Sciatic nerve (tissue), 2 donors: ENCODE measurements around the gene RUNX2. TPM values are rescaled to one million over a fixed set of nuclear protein-coding genes. Genes with fewer than 3 reads are reported as not detected.
"Not testable (repeated sequence)": the region's sequence is repeated elsewhere in the genome, so short reads cannot be mapped to it uniquely, and the experiment has no call there.

Experiments used
- ATAC-seq: fragments of 200-7000 bp; cut with Tn5 transposase; one replicate; pipeline ENCODE4 v1.9.1; 2020; ENCODE audit warnings: mild to moderate bottlenecking, moderate library complexity
- DNase-seq: peaks from one replicate; pipeline ENCODE4 v3.0.0-alpha.2; 2020; ENCODE audit warnings: low spot score
- intact Hi-C: fragments of 100-400 bp; cut with DNase I; formaldehyde crosslinking; loops from one replicate; pipeline ENCODE4 v1.14.2; 2022
- total RNA-seq: library from RNA; stranded (reverse); fragmentation: NEBNext Ultra II Directional; extraction: Animal tissue kit (Norgen Biotek cat#: 25700); gene quantifications from one replicate; pipeline ENCODE4 v1.2.1, GENCODE V29; 2021
- donor health status: DM: no; HTN: no; CAD: no.
- donor health status: DM: no; HTN: no; CAD: no.

Gene RUNX2
- total RNA-seq, 1 donor from 2014 or later, result 18.0 TPM

GRCh38 chr6:45557454-45557853, 229.3 kb downstream of the RUNX2 start:
- DNase-seq (no peak), ATAC-seq (no peak)
- intact Hi-C loops, result no loop called here

- ATAC-seq (no peak), DNase-seq (no peak)
- intact Hi-C loops, result no loop called here
These were observed 230.7 kb downstream of the RUNX2 start for GRCh38 chr6:45558858-45559257.

GRCh38 chr6:45560321-45560820, 232.2 kb downstream of the RUNX2 start:
- ATAC-seq, intact Hi-C loops, DNase-seq: not testable (repeated sequence)

DNA sequence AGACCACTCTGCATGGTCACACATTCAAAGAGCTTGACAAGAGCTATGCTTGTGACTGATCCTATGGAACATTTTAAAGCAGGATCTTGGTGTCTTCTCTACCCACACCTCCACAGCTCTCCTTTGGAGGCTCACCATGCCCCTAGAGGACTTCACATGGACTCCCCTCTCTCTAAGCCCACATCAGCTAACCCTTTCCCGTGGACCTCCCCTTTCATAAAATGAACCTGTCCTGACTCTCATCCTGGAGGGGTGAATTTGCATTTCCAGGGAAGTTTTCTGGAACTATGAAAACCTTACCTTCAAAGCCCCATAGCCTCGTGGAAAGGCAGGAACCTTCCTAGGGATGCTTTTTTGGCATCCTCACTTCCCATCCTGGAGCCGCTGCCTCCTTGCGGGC, 234.0 kb downstream of the RUNX2 start:
- intact Hi-C loops, result no loop called here
- ATAC-seq, result no peak
- DNase-seq, result no peak

DNA sequence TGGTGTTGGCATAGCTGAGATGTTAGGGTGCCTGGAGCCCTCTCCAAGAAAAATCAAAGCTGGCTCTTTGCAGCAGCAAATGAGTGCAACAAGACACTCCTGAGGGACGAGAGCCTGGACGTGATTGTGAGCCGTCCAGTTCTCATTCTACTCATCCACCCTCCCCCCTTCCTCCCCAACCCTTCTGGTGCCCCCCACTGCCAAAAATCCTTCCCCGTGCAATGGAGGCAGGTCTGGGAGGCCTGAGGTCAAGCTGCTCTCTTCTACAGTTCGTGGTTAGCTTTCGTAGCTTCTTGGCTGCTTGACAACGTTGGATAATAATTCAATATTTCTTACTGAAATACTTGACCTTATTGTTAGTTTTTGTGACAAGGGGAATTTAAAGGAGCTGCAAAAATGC, 234.9 kb downstream of the RUNX2 start:
- DNase-seq, result no peak
- ATAC-seq, result peak; percentile 85
- intact Hi-C loops, result no loop called here

- DNase-seq (no peak), ATAC-seq (no peak)
- intact Hi-C loops, result no loop called here
These were observed 235.7 kb downstream of the RUNX2 start for GRCh38 chr6:45563844-45564243.

- DNase-seq, result no peak
- intact Hi-C loops, result no loop called here
- no peak for ATAC-seq
These were observed 238.8 kb downstream of the RUNX2 start for GRCh38 chr6:45566882-45567281.

GRCh38 chr6:45567879-45568278, 239.7 kb downstream of the RUNX2 start:
- intact Hi-C loops, result no loop called here
- ATAC-seq (no peak), DNase-seq (no peak)

DNA sequence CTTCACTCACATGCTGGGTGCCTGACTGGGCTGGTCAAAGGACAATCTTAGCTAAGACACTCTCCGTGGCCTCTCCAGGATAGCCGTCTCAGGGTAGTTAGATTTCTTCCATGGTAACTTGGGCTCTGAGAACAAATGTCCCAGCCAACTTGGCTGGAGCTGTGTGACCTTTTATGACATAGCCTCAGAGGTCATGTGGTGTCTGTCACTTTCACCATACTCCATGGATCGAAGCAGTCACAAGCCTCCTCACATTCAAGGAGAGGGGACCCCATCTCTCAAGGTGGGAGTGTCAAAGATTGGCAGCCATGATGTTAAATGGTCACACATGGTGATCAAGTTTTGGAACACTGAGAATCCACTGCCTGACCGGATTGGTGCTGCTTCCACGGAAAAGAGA, 240.5 kb downstream of the RUNX2 start:
- DNase-seq, result no peak
- intact Hi-C loops, result no loop called here
- ATAC-seq, result no peak

DNA sequence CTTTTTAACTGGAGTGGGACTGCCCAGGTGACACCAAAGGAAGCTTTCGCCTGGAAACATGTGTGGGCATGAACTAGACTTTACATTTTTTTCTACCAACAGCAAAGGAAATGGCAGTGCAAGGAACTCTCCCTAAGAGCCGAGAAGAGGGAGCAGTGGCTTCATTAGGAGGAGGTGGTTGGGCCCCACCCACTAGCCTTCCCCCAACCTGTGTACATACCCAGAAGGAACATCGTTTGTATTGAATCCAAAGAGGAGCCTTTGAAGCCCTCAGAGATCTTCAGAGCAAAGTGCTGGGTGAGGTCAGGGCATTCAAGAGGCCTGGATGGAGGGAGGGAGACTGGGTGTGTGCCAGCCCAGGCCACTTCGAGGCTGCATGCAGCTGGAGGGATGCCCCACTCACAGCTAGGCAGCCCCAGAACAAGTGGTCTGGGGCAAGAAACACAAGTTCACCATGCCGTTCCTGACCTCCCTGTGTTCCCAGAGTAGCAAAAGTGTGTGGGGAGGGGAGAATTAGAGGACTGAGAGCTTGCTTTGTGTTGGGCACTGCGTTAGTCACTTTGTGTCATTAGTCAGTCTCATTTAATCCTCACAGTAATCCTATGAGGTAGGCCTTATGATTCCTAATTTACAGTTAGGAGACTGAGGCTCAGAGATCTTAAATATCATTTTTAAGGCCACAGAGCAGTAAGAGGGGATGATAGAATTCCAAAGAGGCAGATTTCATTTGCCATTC, 241.2 kb downstream of the RUNX2 start:
- no peak for DNase-seq
- ATAC-seq, result peak; percentile 59

GRCh38 chr6:45571159-45571558, 243.0 kb downstream of the RUNX2 start:
- intact Hi-C loops, result no loop called here
- DNase-seq (no peak), ATAC-seq (no peak)

More for the DNA sequence above, 241.2 kb downstream of the RUNX2 start:
- intact Hi-C loops, result no loop called here

DNA sequence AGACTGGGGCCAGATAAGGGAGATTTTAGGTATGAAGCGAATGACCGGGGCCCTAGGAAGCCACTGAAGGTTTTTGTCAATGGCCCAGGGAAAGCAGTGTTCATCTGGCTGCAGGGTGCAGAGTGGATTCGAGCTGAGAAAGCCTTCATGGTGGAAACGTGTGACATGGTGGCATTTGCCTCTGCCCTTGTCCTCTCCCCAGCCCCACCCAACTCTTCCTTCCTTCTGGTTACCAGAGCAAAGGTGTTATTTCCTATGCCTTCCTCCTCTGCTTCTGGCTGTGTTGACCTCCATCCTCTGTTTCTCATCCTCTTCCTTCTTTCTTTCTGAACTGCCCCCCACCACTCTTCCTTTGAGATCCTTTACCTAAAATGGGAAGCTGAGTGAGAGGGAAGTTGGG, 244.7 kb downstream of the RUNX2 start:
- intact Hi-C loops, result no loop called here
- no peak for DNase-seq
- ATAC-seq, result no peak

- intact Hi-C loops, result no loop called here
- ATAC-seq (no peak), DNase-seq (no peak)
These were observed 245.9 kb downstream of the RUNX2 start for GRCh38 chr6:45574014-45574461.

DNA sequence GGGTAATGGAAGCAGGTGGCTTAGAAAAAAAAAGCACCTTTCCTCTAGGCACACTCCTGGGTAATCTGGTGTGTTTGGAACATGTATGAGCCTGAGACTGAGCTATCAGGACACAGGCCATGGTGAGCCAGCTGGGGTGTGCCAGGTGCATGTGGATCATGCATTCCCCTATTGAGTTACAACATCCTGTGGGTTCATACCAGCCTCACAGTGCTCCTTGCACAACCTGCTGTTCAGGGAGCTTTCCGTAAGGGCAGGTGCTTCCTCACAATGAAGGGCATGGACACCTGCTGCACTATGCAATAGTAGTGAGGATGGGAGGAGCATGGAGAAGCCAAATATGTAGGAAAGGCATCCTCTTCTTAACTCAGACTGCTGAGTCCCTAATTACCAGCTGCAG, 246.8 kb downstream of the RUNX2 start:
- no peak for DNase-seq
- no peak for ATAC-seq
- intact Hi-C loops, result no loop called here

DNA sequence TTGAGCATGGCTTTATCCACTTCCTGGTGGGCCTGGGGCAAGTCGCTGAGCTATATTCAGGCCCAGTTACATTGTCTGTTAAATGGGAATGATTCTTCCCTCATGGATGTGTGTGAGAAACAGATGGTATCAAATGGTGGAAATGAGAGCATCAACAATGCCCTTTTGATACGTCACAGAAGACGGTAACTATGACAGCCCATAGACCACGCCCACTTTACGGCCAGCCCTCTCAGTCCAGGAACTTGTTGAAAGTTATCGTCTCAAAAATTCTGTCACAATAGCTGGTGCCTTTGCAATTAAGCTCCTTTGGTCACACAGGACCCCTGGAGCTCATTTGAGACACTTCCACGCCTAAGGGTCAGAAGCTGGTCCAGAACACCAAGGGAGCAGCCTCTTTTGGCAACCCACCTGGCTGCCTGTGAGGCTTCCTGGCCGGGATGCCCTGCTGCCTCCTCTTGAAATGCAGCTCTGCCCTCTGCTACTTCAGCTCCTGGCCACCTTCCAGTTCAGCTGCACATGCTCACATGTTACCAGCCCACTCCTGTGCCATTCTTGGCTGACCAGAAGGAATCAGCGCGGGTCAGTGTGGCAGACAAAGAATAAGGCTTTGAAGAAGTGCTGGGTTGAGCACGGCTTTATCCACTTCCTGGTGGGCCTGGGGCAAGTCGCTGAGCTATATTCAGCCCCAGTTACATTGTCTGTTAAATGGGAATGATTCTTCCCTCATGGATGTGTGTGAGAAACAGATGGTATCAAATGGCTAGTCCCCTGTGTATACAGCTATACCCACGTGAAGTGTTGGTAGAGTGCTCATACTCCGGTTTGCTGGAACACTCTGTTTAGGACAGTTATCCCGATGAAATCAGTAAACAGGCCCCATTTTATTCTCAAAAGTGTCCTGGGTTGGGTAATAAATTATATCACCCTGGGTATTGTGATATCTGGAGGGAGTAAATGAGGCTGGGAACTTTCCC, 248.8 kb downstream of the RUNX2 start:
- peak; percentile 67 for DNase-seq
- ATAC-seq, result peak; percentile 50
- intact Hi-C loops, result no loop called here

- intact Hi-C loops, result no loop called here
- DNase-seq (no peak), ATAC-seq (peak; percentile 58)
These were observed 249.8 kb downstream of the RUNX2 start for GRCh38 chr6:45577836-45578504.

DNA sequence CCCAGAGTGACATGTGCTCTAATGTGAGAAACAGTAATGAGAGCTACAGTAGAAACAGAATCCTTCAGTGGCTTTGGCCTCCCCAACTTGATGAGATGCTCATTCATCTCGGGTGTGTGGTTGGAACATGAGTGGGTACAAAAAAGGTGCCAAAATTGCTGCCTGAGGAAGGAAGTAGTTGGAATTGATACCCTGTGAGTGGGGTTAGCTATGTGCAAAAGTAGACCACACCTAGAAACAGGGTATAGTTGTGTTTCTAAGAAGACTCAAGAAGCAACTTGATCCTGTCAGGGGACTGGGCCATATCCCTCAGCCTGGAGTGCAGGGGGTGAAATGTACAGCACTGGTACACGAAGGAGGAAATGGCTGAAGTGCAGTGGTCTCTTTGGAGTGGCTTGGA, 256.0 kb downstream of the RUNX2 start:
- intact Hi-C loops, result no loop called here
- ATAC-seq, result no peak
- no peak for DNase-seq

DNA sequence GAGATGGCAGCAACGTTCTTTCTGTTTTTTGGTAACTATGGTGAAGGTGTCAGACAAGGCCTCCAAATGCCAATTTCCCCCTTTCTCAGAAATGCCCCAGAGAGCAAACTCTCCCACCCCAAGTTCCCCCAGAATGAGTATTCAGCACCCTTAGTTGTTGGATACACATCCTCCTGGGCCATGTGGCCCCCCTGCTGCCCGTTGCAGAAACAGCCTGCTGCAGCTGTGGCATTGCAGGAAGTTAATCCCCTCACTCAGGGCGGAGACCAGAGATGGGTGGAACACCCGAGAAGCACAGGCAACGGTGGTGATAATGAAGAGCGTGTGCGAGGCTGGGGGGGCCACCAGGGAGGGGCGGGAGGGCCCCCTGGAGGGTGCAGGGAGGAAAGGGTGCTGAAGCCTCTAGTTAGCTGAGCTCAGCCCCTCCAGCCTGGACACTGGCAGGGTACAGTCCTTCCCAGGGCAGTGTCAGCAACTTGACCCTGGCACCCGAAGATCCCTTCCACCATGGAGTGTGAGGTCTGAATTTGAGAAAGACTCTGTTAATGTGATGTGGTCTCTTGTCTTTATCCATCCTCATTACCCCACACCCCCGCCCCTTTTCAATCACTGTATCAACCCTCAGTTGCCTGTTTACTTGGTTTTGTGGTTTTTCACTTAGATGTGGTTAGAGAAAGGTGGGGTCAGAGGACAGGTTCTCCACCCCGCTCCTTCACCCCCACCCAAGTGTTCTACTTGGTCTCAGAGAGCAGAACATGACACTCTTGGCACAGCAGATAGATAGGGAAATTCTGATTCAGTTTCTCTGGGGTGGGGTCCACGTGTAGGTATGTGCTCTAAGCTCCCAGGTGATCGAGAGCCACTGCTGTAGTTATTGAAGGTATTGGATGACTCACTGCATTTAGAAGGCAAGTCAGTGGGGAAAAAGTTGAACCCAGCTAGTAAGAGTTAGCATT, 258.4 kb downstream of the RUNX2 start:
- ATAC-seq (no peak), DNase-seq (no peak)
- intact Hi-C loops, result no loop called here
